Hematopoietic multipotent progenitor cell treated with erythropoietin and hydrocortisone succinate and interleukin-3 and kit ligand, for 17 days (in vitro differentiated cells): ENCODE data around the gene CREBBP.
"Not testable (repeated sequence)": the region's sequence is repeated elsewhere in the genome, so short reads cannot be mapped to it uniquely, and the experiment has no call there.

ENCODE experiments used
- DNase-seq: peaks from one replicate; pipeline ENCODE4 v3.0.0-alpha.2; 2015; ENCODE audit warnings: low spot score

Gene CREBBP

GRCh38 chr16:3880623-3881498 lies at the start of gene CREBBP:
TSS of gene CREBBP (minus strand) at chr16:3880713. CDS start at chr16:3879916, 797 bp downstream.
- peak; percentile 91 for DNase-seq

- DNase-seq, result not testable (repeated sequence)
Measured at GRCh38 chr16:3927147-3927546, 46.6 kb upstream of the CREBBP start.

- DNase-seq, result no peak
Measured at GRCh38 chr16:3924763-3925162, 44.2 kb upstream of the CREBBP start.

GRCh38 chr16:3922241-3922640 lies 41.7 kb upstream of the CREBBP start:
- no peak for DNase-seq

GRCh38 chr16:3920206-3920605 lies 39.7 kb upstream of the CREBBP start:
- no peak for DNase-seq

GRCh38 chr16:3919413-3919812 lies 38.9 kb upstream of the CREBBP start:
- DNase-seq, result no peak

GRCh38 chr16:3915426-3916260 lies 35.1 kb upstream of the CREBBP start:
- no peak for DNase-seq

GRCh38 chr16:3912897-3913296 lies 32.4 kb upstream of the CREBBP start:
- DNase-seq, result no peak

GRCh38 chr16:3912373-3912772 lies 31.9 kb upstream of the CREBBP start:
- DNase-seq, result no peak

GRCh38 chr16:3911741-3912140 lies 31.2 kb upstream of the CREBBP start:
- not testable (repeated sequence) for DNase-seq

- DNase-seq, result no peak
Measured at GRCh38 chr16:3909791-3910583, 29.5 kb upstream of the CREBBP start.

- DNase-seq, result no peak
Measured at GRCh38 chr16:3908951-3909437, 28.5 kb upstream of the CREBBP start.

GRCh38 chr16:3907586-3907985 lies 27.1 kb upstream of the CREBBP start:
- no peak for DNase-seq

- no peak for DNase-seq
Measured at GRCh38 chr16:3906363-3906762, 25.9 kb upstream of the CREBBP start.

- DNase-seq, result no peak
Measured at GRCh38 chr16:3904875-3905274, 24.4 kb upstream of the CREBBP start.

GRCh38 chr16:3890091-3890490 lies 9.6 kb upstream of the CREBBP start:
- DNase-seq, result no peak

- DNase-seq, result no peak
Measured at GRCh38 chr16:3889059-3889458, 8.5 kb upstream of the CREBBP start.

GRCh38 chr16:3885999-3886398 lies 5.5 kb upstream of the CREBBP start:
- DNase-seq, result not testable (repeated sequence)

GRCh38 chr16:3884398-3884797 lies 3.9 kb upstream of the CREBBP start:
- no peak for DNase-seq

GRCh38 chr16:3882531-3882930 lies 2.0 kb upstream of the CREBBP start:
- DNase-seq, result no peak

GRCh38 chr16:3881499-3881990 lies 1.0 kb upstream of the CREBBP start:
- DNase-seq, result no peak
